ENCODE data around the gene CDC42BPA.

GRCh38 chr1:227009937-227010336 is 308.4 kb downstream of the CDC42BPA start:
- TF ChIP-seq POLR2A (IDR thresholded peaks at IDR 0.05), result no peak
- TF ChIP-seq CTCF (IDR thresholded peaks at IDR 0.05), result no peak

Data from lower leg skin (tissue), 3 donors.